AG04450 (cell line): ENCODE data around the gene RTP5. TPM values are rescaled to one million over a fixed set of nuclear protein-coding genes. Genes with fewer than 3 reads are reported as not detected.

Experiments
- CTCF ChIA-PET: fragments of 300-600, 350-600 bp; formaldehyde crosslinking; extraction: SDS; loops from one replicate; lab custom pipeline; 2022; ENCODE audit warnings: antibody characterized with exemption, inconsistent platforms; lab: Charles Lee
- POLR2A ChIA-PET: fragments of 350-600 bp; formaldehyde crosslinking; extraction: SDS; loops from one replicate; lab custom pipeline; 2021; ENCODE audit warnings: antibody characterized with exemption, inconsistent platforms; lab: Yijun Ruan, JAX
- DNase-seq: peaks from one replicate; pipeline ENCODE4 v3.0.0-alpha.2; 2011; ENCODE audit warnings: low read depth, low spot score
- H3K27ac ChIP-seq: one replicate; pipeline ENCODE4 v1.5.1; 2012; ENCODE audit warnings: low read depth, low read length, control low read depth
- H3K27me3 ChIP-seq: one replicate; pipeline ENCODE4 v1.6.0; 2012; ENCODE audit warnings: low read length; ENCODE audit not compliant: control insufficient read depth, insufficient read depth
- H3K4me3 ChIP-seq: 2 replicates; pipeline ENCODE4 v1.5.1; 2011; ENCODE audit warnings: mild to moderate bottlenecking, low read depth, low read length, control low read depth
- H3K9me3 ChIP-seq: 2 replicates; pipeline ENCODE4 v1.5.1; 2012; ENCODE audit warnings: low read length; ENCODE audit not compliant: control insufficient read depth, insufficient read depth
- CTCF ChIP-seq: IDR thresholded peaks from 2 replicates; pipeline ENCODE4 v1.5.1; 2011; ENCODE audit warnings: low read depth, low read length, control low read depth, inconsistent platforms
- polyA plus RNA-seq: library from polyadenylated mRNA; depleted of rRNA; stranded (reverse); fragments of >200 nt; gene quantifications from 2 replicates; pipeline ENCODE4 v1.2.3, GENCODE V29; 2011

RTP5 gene
- polyA plus RNA-seq, 1 experiment, result not detected

GRCh38 chr2:241863536-241863954, 6.0 kb upstream of the RTP5 start:
- no peak overlapping the region for H3K4me3 ChIP-seq
- peak overlapping the region; percentile 31 for H3K27ac ChIP-seq
- TF ChIP-seq CTCF, result no peak
- peaks cover 11% of the 10 kb centered on the region; the same call in 1 of the 2 replicates for H3K9me3 ChIP-seq
- CTCF ChIA-PET, result no interaction called here
- no peak for DNase-seq
- POLR2A ChIA-PET, result no interaction called here
- H3K27me3 ChIP-seq, result peaks cover 28% of the 10 kb centered on the region

GRCh38 chr2:241864168-241864849, 5.2 kb upstream of the RTP5 start:
- TF ChIP-seq CTCF, result no peak
- H3K4me3 ChIP-seq, result no peak overlapping the region
- POLR2A ChIA-PET, result no interaction called here

GRCh38 chr2:241864850-241865213, 4.7 kb upstream of the RTP5 start:
- Histone ChIP-seq H3K27me3 (peaks cover 32% of the 10 kb centered on the region), H3K9me3 (peaks cover 11% of the 10 kb centered on the region; the same call in 1 of the 2 replicates), H3K4me3 (no peak overlapping the region), H3K27ac (no peak overlapping the region)
- no peak for TF ChIP-seq CTCF
- ChIA-PET CTCF (no interaction called here), POLR2A (no interaction called here)
- no peak for DNase-seq

More at GRCh38 chr2:241864168-241864849, 5.2 kb upstream of the RTP5 start:
- peaks cover 32% of the 10 kb centered on the region for H3K27me3 ChIP-seq
- H3K9me3 ChIP-seq, result peaks cover 11% of the 10 kb centered on the region; the same call in 1 of the 2 replicates
- H3K27ac ChIP-seq, result no peak overlapping the region
- DNase-seq, result no peak
- CTCF ChIA-PET, result no interaction called here

- H3K27ac ChIP-seq, result no peak overlapping the region
- no peak for DNase-seq
- TF ChIP-seq CTCF, result no peak
- POLR2A ChIA-PET, result no interaction called here
- CTCF ChIA-PET, result no interaction called here
- H3K9me3 ChIP-seq, result peaks cover 11% of the 10 kb centered on the region; the same call in 1 of the 2 replicates
- H3K27me3 ChIP-seq, result peaks cover 32% of the 10 kb centered on the region
- H3K4me3 ChIP-seq, result no peak overlapping the region
Observed at GRCh38 chr2:241865416-241865956, 4.0 kb upstream of the RTP5 start.
